Raji (cell line): Measurements from ENCODE around the gene SRSF4.

Source experiments
- POLR2A ChIP-seq: IDR thresholded peaks from 2 replicates; pipeline ENCODE4 v1.6.1; 2011; ENCODE audit warnings: low read depth, low read length, control low read depth; ENCODE audit not compliant: insufficient read depth

SRSF4 gene

GRCh38 chr1:29152046-29152805 lies 29.5 kb downstream of the SRSF4 start:
- TF ChIP-seq POLR2A: no peak

- TF ChIP-seq POLR2A: no peak
Measured at GRCh38 chr1:29148656-29149491, 32.8 kb downstream of the SRSF4 start.

DNA sequence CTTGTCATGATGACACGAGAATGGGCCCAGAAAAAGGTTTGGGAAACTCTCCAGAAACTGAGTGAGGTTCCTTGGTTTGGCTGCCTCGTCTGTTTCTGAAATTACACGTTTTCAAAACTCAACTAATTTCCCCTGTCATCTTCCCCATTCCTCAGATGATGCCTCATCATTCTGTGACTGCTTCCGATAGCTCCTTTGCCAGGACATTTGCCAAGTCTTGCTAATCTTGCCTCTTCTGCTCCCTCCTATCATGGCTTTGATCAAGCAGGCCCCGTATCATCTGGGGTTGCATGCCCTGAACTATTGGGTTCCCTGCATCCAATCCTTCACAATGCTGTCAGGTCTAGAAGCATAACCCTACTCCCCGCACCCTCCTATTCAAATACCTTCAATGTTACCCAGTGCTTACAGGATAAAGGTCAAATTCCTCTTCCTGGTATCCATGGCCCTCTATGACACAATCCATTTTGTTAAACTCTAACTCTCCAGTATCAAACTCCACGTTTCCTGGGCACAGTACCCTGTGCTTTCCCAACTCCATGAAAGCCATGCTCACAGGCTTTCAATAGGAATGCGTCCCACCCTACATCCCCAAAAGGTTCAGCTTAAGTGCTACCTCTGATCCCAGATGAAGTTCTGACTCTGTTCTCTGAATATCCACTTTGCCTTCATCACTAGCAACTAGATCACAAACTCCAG lies 35.8 kb downstream of the SRSF4 start:
- no peak for TF ChIP-seq POLR2A

DNA sequence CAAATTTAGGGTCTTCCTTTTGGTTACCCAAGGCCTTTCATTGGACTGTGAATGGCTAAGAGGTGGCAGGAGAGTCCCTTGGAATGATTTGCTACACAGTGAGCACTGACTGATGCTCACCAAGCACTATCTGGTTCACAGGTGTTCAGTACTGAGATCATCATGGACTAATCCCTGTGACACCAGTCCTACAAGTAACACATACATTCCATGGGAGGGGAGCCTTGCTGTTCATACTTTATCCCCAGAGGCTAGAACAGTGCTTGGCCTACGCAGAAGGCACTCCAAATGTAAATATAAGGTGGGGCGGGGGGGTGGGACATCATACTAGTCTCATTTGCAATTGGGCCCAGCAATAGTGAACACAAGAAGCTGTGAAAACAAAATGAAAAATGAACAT lies 37.5 kb downstream of the SRSF4 start:
- no peak for TF ChIP-seq POLR2A

DNA sequence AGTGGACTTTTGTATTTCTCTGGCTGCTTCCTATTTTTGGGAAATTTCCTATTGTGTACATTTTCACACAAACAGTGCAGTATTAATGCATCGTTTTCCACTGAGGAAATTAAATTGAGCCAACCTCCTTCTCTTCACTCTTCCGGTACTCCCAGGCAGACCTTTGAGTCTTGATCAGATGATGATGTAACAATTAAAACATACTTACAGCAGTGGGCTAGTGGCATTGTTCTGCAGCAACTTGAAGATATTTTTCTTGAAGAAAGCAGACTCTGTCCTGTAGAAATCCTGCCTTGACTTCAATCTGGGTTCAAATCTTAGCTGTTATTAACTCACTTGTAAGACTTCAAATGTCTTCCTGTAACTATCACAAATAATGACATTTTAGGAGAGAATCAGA lies 39.0 kb downstream of the SRSF4 start:
- no peak for TF ChIP-seq POLR2A

DNA sequence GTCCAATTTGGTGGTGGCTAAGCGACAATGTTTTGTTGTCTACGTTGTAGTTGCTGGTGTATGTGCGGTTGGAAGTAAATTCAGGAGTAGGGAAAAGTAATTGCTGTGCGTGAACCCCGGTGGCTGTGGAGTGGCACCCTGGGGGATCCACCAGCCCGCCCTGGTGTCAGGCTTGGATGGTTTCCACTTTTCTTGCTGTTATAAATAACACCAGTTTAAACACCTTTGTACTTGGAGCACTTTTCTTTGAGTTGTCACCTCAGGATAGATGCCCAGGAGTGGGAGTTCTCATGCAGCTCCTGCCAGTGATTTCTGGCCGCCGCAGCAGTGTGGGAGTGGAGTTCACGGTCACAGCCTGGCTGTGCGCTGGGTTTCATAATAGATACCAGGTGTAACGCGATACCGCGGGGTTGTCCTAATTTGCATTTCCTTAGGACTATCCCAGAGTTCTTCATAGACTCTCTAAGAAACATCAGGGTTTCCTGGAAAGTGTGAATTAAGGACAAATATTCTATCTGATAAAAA lies 45.2 kb downstream of the SRSF4 start:
- no peak for TF ChIP-seq POLR2A

- TF ChIP-seq POLR2A: no peak
Measured at GRCh38 chr1:29134695-29135028, 47.0 kb downstream of the SRSF4 start.

DNA sequence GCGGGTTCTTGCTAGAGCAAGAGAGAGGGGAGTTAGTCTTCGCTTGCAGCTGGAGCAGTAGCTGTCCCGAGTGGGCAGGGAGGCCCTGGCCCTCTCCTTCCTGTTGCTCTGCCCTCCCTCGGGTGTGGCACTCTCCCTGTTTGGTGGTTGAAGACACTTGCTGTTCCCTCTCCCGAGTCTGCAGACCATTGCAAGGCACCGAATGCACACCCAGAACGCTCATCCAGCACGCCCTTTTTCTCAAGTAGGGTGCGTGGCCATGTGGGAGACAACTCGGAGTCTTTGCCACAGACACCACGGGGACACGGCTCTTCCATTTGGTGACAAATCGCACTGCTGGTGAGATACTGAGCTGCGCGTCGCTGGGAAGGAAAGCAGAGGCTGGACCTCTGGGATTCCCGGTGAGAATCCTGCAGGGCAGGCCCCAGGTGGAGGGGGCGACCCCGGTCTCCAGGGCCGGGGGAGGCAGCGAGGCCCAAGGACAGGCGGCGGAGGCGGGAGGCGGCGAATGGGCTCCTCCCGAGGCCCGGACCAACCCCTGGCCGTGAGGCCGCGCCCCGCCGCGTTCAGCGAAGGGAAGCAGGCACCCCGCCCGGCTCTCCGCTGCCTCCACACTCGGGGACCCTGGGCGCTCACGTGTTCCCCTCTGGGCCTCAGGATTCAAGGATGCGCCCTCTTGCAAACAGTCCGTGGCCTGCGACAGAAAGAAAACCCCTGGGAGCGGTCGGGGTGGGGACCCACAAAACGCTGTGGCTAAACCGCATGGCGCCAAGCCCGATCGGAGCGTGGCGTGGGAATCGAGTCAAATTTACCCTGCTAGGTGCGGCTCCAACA lies 47.6 kb downstream of the SRSF4 start:
- TF ChIP-seq POLR2A: no peak

- no peak for TF ChIP-seq POLR2A
Measured at GRCh38 chr1:29129916-29130315, 51.8 kb downstream of the SRSF4 start.

DNA sequence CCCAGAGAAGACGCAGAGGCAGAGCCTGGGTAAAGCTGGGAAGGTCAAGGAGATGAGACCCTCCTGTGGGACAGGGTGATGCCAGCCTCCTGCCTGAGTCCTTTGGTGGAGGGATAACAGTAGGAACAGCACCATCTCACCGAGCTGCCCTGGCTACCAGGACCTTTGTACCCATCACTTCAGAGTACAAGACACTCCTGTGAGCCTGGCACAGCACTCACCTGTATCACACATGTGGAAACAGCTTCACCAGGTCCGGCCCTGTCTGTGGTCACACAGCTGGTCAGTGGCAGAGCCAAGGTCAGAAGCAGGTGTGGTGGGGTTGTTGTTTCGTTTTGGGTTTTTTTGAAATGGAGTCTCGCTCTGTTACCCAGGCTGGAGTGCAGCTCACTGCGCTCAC lies 53.0 kb downstream of the SRSF4 start:
- TF ChIP-seq POLR2A: no peak

- no peak for TF ChIP-seq POLR2A
Measured at GRCh38 chr1:29126198-29126597, 55.5 kb downstream of the SRSF4 start.

GRCh38 chr1:29125788-29126187 lies 55.9 kb downstream of the SRSF4 start:
- TF ChIP-seq POLR2A: no peak

DNA sequence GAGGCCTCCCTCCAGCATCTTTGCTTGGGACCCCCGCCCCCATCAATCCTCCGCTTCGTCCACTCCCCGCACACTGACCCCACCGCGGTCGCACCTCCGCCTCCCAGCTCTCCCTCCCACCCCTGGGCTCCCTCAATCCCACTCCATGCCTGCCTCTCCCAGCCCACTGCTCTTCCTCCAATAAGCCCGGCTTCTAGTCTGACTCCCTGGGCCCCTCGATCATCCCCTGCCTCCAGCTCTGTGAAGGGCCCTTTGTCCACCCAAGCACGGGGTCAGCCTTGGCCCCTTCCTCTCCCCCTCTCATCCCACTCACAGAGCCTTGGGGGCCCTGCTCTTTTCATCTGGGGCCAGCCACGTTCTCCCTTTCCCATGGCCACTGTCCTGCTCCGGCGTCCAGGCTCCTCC lies 56.5 kb downstream of the SRSF4 start:
- no peak for TF ChIP-seq POLR2A

- no peak for TF ChIP-seq POLR2A
Measured at GRCh38 chr1:29124366-29125236, 57.1 kb downstream of the SRSF4 start.

DNA sequence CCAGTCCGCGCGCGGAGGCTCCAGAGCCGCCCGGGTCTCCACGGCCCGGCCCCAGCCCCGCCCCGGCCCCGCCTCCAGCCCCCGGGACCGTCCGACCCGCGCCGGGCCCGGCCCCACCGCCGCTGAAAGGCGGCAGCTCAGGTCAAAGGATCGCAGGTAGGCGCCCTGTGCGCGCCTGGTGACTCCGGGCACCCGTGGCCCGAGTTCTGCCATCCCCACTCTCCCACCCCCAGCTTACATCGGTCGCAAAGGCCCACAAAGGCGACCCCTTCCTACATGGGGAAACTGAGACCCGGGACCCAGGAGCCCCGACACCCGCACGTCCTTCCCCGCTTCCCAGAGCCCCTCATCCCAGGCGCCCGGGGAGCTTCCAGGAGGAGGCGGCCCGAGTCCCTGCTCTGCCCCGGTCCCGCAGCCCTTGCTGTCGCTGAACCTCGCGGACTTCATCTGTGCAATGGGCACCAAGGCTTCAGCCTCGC lies 57.8 kb downstream of the SRSF4 start, which contains the start of gene TMEM200B:
TSS of gene TMEM200B (minus strand) at position 17 of the 479 bp plus-strand sequence. CDS start 2,075 bp downstream, outside the sequence.
- no peak for TF ChIP-seq POLR2A
